ENCODE measurements around the gene HNF1A. TPM values are rescaled to one million over a fixed set of nuclear protein-coding genes. Genes with fewer than 3 reads are reported as not detected.
A peak's percentile ranks its signal among the peaks of the same experiment; 100 is the strongest.

HNF1A gene
- total and polyA plus RNA-seq, 2 of the 13 experiments (the other 11 are each of a cell fraction or from before 2014, with no cell fraction given) = 13.4 to 34.7 TPM

DNA sequence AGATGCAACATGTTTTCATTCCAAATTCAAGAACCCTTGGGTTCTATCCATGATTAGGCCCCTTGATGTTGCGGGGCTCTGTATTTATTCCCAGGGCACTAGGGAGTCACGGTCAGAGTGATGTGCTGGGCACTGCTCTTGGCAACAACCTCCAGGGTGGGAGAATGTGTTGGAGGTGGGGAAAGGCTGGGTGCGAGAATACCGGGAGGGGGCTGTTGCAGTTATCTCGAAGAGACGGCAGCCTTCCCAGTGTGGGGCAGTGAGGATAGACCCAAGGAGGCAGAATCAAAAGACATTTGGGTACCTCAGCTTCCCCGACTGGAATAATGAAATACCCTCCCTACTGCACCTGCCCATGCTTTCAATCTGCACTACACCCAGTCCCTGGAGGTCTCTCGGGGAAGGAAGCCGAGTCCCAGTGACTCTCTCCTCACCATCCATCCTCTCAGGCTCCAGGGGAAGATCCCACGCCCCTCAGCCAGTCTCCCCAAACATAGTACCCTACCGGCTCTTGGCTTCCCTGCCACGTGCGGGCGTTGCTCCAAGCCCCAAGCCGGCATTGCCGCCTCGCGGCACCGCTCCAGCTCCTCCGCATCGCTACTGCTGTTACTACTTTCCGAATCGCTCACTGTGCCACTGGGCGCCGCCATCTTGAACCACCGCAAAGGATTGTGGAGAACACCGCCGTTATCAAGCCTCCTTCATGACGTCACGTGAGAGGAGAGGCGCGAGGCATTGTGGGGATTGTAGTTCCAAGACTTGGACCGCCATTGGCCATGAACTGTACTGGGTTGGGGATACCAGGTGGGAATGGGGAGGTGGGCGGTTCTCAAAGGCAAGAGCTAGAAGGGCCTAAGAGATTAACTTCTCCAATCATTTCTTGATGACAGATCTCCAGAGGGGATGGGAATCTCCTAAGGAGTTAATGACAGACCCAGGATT lies 37.8 kb downstream of the HNF1A start, which contains the start of gene C12orf43 (continued):
- TF ChIP-seq, protein P1, sequence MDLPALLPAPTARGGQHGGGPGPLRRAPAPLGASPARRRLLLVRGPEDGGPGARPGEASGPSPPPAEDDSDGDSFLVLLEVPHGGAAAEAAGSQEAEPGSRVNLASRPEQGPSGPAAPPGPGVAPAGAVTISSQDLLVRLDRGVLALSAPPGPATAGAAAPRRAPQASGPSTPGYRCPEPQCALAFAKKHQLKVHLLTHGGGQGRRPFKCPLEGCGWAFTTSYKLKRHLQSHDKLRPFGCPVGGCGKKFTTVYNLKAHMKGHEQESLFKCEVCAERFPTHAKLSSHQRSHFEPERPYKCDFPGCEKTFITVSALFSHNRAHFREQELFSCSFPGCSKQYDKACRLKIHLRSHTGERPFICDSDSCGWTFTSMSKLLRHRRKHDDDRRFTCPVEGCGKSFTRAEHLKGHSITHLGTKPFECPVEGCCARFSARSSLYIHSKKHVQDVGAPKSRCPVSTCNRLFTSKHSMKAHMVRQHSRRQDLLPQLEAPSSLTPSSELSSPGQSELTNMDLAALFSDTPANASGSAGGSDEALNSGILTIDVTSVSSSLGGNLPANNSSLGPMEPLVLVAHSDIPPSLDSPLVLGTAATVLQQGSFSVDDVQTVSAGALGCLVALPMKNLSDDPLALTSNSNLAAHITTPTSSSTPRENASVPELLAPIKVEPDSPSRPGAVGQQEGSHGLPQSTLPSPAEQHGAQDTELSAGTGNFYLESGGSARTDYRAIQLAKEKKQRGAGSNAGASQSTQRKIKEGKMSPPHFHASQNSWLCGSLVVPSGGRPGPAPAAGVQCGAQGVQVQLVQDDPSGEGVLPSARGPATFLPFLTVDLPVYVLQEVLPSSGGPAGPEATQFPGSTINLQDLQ (CRISPR knock-in tag; IDR thresholded peaks at IDR 0.05) = no peak
- peak; percentile 89 for TF ChIP-seq PHF5A (CRISPR knock-in tag; IDR thresholded peaks at IDR 0.05; ENCODE audit: low read depth, unreplicated experiment)
- no peak for TF ChIP-seq PPARG (CRISPR knock-in tag; conservative IDR thresholded peaks at IDR 0.05)
- TF ChIP-seq PHF20 (CRISPR knock-in tag; IDR thresholded peaks at IDR 0.05) = peak; percentile 93
- TF ChIP-seq ZSCAN12 (CRISPR knock-in tag; IDR thresholded peaks at IDR 0.05) = no peak
- no peak for TF ChIP-seq FLYWCH1 (CRISPR knock-in tag; IDR thresholded peaks at IDR 0.05)
- TF ChIP-seq, protein P2, sequence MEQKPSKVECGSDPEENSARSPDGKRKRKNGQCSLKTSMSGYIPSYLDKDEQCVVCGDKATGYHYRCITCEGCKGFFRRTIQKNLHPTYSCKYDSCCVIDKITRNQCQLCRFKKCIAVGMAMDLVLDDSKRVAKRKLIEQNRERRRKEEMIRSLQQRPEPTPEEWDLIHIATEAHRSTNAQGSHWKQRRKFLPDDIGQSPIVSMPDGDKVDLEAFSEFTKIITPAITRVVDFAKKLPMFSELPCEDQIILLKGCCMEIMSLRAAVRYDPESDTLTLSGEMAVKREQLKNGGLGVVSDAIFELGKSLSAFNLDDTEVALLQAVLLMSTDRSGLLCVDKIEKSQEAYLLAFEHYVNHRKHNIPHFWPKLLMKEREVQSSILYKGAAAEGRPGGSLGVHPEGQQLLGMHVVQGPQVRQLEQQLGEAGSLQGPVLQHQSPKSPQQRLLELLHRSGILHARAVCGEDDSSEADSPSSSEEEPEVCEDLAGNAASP (CRISPR knock-in tag; IDR thresholded peaks at IDR 0.05; ENCODE audit: borderline replicate concordance) = peak; percentile 34; the same call in 1 of the 2 replicates
- TF ChIP-seq HCFC1 (IDR thresholded peaks at IDR 0.05; ENCODE audit: low read depth, low read length) = peak; percentile 93
- TF ChIP-seq, protein P3, sequence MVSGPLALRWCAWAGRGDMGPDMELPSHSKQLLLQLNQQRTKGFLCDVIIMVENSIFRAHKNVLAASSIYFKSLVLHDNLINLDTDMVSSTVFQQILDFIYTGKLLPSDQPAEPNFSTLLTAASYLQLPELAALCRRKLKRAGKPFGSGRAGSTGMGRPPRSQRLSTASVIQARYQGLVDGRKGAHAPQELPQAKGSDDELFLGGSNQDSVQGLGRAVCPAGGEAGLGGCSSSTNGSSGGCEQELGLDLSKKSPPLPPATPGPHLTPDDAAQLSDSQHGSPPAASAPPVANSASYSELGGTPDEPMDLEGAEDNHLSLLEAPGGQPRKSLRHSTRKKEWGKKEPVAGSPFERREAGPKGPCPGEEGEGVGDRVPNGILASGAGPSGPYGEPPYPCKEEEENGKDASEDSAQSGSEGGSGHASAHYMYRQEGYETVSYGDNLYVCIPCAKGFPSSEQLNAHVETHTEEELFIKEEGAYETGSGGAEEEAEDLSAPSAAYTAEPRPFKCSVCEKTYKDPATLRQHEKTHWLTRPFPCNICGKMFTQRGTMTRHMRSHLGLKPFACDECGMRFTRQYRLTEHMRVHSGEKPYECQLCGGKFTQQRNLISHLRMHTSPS (CRISPR knock-in tag; IDR thresholded peaks at IDR 0.05; ENCODE audit: low read depth) = 0 out of 2 replicates have a peak, but pooled peaks have one; percentile 25
- no peak for TF ChIP-seq SATB2 (CRISPR knock-in tag; IDR thresholded peaks at IDR 0.05)
- TF ChIP-seq, protein P4, sequence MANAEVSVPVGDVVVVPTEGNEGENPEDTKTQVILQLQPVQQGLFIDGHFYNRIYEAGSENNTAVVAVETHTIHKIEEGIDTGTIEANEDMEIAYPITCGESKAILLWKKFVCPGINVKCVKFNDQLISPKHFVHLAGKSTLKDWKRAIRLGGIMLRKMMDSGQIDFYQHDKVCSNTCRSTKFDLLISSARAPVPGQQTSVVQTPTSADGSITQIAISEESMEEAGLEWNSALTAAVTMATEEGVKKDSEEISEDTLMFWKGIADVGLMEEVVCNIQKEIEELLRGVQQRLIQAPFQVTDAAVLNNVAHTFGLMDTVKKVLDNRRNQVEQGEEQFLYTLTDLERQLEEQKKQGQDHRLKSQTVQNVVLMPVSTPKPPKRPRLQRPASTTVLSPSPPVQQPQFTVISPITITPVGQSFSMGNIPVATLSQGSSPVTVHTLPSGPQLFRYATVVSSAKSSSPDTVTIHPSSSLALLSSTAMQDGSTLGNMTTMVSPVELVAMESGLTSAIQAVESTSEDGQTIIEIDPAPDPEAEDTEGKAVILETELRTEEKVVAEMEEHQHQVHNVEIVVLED (CRISPR knock-in tag; IDR thresholded peaks at IDR 0.05; ENCODE audit: borderline replicate concordance) = peak; percentile 69
- 0 out of 2 replicates have a peak, but pooled peaks have one; percentile 15 for TF ChIP-seq ISL2 (CRISPR knock-in tag; IDR thresholded peaks at IDR 0.05)
- no peak for TF ChIP-seq DNMT1 (CRISPR knock-in tag; IDR thresholded peaks at IDR 0.05)
- TF ChIP-seq ETV5 (CRISPR knock-in tag; IDR thresholded peaks at IDR 0.05; ENCODE audit: borderline replicate concordance) = peak; percentile 34; the same call in 1 of the 2 replicates
- TF ChIP-seq ZNF607 (CRISPR knock-in tag; IDR thresholded peaks at IDR 0.05; ENCODE audit: borderline replicate concordance) = no peak
- no peak for TF ChIP-seq GLI4 (CRISPR knock-in tag; IDR thresholded peaks at IDR 0.05; ENCODE audit: borderline replicate concordance)
- no peak for TF ChIP-seq STAT5B (CRISPR knock-in tag; IDR thresholded peaks at IDR 0.05)
- TF ChIP-seq SSRP1 (CRISPR knock-in tag; IDR thresholded peaks at IDR 0.05) = no peak
- peak; percentile 54 for TF ChIP-seq TEAD3 (CRISPR knock-in tag; optimal IDR thresholded peaks at IDR 0.05; ENCODE audit: borderline replicate concordance)
- peak; percentile 63 for TF ChIP-seq DMAP1 (CRISPR knock-in tag; IDR thresholded peaks at IDR 0.05)
- TF ChIP-seq SIX1 (CRISPR knock-in tag; IDR thresholded peaks at IDR 0.05; ENCODE audit: borderline replicate concordance) = no peak
- TF ChIP-seq RAD51 (IDR thresholded peaks at IDR 0.05; ENCODE audit: borderline replicate concordance) = no peak

All from HepG2 (cell line).